NCI-H2107 (cell line): ENCODE measurements around the gene ITIH6.
A peak's percentile ranks its signal among the peaks of the same experiment; 100 is the strongest.
"Not testable (repeated sequence)": the region's sequence is repeated elsewhere in the genome, so short reads cannot be mapped to it uniquely, and the experiment has no call there.

Source experiments
- DNase-seq: peaks from one replicate; lab custom pipeline; 2025; lab: John Stamatoyannopoulos, UW

ITIH6 gene, protein sequence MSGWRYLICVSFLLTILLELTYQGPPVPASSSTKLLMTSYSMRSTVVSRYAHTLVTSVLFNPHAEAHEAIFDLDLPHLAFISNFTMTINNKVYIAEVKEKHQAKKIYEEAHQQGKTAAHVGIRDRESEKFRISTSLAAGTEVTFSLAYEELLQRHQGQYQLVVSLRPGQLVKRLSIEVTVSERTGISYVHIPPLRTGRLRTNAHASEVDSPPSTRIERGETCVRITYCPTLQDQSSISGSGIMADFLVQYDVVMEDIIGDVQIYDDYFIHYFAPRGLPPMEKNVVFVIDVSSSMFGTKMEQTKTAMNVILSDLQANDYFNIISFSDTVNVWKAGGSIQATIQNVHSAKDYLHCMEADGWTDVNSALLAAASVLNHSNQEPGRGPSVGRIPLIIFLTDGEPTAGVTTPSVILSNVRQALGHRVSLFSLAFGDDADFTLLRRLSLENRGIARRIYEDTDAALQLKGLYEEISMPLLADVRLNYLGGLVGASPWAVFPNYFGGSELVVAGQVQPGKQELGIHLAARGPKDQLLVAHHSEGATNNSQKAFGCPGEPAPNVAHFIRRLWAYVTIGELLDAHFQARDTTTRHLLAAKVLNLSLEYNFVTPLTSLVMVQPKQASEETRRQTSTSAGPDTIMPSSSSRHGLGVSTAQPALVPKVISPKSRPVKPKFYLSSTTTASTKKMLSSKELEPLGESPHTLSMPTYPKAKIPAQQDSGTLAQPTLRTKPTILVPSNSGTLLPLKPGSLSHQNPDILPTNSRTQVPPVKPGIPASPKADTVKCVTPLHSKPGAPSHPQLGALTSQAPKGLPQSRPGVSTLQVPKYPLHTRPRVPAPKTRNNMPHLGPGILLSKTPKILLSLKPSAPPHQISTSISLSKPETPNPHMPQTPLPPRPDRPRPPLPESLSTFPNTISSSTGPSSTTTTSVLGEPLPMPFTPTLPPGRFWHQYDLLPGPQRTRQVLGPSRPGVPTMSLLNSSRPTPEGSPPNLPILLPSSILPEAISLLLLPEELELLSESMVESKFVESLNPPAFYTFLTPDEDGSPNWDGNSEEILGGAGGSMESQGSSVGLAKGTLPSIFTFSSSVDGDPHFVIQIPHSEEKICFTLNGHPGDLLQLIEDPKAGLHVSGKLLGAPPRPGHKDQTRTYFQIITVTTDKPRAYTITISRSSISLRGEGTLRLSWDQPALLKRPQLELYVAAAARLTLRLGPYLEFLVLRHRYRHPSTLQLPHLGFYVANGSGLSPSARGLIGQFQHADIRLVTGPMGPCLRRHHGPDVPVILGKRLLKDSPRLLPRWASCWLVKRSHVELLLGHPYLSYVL

DNA sequence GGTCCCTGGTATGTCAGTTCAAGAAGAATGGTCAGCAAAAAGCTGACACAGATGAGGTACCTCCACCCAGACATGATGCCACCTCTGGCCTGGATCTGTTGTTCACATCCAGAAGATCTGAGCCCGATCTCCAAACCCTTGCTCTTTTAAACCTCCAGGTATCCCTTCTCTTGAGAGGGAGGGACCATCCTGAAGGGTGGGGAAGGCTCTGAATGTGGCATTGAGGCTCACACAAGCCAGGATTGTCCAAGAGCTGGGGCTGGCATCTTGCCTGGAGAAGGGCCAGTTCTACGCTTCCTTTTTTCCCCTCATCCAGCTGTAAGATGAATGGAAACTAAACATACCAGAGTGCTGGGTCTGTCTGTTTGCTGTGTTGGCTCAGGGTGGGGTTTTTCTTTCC lies at the start of gene ITIH6:
Gene ITIH6, minus strand, starts transcription at position 119 of the 400 bp plus-strand sequence. Its CDS starts 45 bp downstream, at position 74.
- no peak for DNase-seq

DNA sequence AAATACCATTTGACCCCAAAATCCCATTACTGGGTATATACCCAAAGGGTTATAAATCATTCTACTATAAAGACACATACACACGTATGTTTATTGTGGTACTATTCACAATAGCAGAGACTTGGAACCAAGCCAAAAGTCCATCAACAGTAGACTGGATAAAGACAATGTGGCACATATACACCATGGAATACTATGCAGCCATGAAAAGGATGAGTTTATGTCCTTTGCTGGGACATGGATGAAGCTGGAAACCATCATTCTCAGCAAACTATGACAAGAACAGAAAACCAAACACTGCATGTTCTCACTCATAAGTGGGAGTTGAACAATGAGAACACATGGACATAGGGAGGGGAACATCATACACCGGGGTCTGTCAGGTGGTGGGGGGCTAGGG lies 49.6 kb upstream of the ITIH6 start:
- not testable (repeated sequence) for DNase-seq

DNA sequence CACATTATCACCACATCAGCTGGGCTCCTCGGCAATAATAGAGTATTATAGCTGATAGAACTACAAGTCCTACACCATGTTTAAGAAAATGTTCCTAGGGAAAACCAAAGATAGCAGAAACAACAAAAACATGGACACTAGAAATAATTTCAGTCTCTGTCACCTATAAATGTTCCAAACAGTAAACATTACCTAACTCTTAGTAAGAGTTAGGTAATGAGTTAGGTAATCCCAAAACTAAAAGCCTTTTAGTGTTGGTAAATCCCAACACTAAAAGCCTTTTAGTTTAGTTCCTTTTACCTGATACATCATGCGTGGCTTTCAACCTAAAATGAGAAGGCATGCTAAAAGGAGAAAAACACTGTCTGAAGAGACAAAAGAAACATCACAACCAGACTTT lies 45.0 kb upstream of the ITIH6 start:
- DNase-seq, result no peak

DNA sequence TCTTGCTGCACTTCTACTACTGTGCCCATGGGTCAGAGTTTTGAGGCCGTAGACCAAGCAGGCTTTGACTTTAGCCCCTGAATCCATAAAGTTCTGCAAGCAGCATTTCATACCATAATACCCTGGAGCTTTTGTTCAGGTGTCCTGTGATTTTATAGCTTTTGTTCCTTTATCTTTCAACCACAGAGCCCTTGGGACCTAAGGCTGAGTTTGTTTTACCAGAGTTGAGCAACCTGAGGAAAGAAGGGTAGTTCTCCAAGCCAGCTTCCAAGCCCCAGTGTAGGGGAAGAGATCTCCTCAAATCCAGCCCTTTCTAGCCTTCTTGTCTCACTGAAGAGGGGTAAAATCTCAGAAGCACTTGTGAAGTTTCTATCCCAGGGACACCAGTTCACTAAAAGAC lies 44.6 kb upstream of the ITIH6 start:
- DNase-seq, result no peak

DNA sequence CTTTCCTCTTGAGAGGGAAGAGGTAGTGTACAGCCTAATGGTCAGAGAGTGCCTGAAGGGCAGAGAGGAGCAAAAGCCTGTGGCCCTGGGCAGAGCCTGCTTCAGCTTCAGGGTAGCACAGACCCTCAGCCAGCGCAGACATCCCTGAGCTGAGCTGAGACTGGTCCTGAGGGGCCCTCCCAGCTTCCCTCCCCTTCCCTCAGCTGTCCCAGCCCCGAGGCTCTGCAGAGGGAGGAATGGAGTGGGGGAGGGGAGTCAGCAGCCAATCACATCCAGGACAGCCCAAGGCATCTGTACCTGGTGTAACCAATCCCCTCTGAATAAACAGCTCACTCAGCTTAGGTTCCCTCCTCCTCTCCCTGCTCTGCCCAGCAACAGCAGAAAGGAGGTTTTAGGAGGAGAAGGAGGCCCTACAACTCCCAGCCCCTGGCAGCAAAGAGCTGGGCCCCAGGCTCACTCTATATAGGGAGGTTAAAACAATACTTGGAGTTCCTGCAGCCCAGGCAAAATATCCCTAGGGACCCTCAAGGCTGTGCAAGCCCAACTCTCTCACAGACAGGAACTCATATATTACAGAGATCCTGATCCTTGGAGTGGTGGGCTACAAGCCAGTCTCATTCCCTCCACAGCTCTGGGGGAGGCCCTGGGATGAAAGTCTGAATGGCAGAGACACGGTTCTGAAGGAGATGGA lies 43.3 kb upstream of the ITIH6 start:
- DNase-seq, result not testable (repeated sequence)

DNA sequence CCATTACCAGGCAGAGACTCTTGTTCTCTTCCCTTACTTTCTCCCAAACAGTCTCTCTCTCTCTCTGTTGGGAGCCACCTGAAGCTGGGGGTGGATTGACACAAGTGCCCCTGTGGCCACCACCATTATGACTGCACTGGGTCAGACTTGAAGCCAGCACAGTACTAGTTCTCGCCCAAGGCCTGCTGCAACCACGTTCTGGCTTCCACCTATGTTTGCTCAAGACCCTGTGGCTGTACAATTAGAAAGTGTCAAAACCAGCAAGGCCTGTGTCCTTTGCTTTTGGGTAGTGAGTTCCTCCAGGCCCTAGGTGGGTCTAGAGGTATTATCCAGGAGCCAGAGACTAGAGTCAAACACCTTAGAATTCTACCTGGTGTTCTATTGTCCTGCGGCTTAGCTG lies 40.5 kb upstream of the ITIH6 start:
- no peak for DNase-seq

DNA sequence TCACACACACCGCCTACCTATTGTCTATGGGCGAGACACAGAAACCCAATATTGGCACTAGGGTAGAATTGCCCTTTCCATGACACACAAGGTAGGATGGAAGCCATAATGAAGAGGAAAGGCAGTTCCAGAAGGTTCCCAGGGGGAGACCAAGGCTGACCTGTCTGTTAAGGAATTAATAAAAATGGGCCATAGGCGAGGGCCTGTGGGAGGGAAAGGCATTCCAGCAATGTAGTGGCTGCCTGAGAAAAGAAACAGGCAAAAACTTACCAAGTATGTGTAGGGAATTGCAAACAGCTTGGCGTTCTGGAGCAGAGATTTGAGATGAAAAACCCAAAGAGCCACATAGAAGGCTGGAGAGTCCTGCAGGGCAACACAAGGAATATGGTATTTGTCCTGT lies 28.5 kb upstream of the ITIH6 start:
- DNase-seq, result no peak

DNA sequence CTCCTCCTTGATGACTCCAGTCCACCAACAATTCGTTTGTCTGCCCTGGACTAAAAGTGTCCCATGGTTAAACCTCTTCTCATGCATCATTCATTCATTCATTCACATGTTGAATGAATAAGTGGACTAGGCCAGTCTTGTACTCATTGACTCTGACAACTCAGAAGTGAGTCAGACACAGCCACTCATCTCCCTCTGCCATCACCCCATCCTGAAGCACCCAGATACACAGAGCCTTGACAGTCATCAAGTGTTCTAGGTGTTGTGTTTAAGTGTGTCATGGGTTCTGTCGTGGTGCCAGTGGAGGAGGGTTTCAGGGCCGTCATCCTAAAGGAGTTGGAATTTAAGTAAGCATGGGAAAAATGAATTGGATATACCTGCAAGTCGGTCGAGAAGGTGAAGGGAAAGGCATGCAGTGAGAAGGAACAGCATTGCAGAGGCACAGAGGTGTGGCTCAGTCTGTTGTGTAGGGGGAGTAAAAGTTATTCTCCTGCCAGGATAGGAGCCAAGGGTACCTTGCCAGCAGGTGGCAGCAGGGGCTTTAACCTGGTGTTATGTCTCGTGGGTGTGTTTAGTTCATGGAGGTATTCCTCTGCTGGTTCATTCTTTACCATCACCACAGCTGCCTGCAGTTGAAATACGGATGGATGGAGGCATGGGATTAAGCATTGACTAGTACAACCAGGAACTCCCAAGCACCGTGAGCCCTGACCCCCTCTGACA lies 27.8 kb upstream of the ITIH6 start:
- DNase-seq, result no peak

DNA sequence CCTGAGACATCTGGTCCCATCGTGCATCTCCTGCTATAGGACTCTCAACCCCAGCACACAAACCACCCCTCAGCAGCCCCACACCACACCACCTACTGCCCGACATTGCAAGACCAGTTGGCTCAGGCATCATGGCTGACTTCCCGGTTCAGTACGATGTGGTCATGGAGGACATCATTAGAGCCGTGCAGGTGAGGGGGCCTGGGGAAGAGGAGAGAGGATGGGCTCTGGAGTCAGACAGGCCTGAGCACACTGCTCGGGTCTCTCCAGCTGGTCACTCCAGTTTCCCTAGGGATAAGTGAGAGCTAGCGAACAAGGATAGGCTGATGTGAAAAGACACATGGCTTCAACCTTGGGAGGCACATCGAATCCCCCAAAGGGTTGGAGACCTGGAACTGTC lies 26.7 kb upstream of the ITIH6 start:
- DNase-seq, result no peak

DNA sequence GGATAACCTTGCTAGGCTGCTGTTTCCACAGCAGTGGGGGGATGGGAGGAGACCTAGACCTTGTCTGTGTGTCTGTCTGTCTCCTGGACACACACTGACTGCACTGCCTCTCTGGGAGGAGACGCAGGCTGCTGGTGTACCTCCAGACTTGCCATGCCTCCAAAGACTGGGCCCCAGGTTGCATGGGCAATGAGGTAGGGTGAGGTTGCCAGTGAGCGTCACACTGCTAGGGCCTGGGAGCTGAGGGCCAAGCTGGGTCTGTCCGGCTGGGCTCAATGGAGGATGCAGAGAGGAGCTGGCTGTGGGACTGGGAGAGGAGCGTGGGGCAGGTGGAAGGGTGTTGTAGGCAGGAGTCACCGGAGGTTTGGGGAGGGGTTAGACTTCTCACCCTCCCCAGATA lies 26.1 kb upstream of the ITIH6 start:
- DNase-seq, result no peak

DNA sequence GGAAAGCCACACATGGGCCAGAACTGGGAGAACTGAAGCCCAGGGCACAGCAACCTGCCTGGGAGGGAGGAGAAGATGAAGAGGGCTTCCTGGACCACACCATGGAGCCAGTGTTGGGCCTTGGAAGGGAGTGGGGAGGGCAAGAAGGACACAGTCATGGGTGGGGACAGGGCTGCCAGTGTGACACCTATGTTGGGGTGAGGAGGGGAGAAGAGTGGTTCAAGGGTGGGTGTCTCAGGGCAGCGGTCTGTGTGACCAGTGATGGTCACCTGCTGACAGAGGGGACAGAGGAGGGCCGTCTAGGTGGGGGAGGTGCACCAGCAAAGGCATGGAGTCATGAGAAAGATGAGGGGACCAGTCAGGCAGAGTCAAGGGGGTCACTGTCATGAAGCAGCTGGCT lies 23.3 kb upstream of the ITIH6 start:
- no peak for DNase-seq

DNA sequence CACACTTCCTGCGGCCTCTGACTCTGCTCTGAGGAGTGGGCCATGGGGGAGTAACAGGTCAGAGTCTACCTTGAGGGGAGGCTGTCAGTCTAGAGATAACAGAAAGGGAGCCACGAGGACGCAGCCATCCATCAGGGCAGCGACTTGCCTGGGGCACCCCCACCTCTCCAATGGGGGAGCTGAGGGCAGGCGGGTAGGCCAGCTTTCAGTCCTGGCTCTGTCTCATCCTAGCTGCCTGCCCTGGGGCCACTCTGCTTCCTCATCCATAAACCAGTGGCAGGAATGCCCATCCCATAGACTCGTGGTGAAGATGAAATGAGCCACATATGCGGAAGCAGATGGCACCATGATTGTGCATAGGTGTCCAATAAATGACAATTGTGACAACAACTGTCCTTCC lies 22.7 kb upstream of the ITIH6 start:
- DNase-seq, result no peak

DNA sequence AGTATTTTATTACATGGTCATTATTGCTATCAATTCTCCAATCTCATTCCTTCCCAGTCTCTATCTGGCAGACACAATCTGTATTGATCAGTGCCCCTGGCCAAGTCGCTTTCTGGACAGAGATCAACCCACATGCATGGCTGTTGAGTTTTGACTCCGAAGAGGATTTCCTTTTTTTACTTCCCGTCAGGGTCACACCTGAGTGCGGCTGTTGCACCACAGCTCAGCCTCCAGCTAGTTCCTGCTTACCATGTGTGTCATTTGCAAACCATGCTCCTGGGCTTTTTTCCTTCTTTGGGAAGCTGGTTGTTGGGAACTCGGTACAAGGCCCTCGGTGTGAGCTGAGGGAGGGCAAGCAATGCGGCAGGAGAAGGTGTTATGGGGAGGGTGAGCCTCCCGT lies 21.1 kb upstream of the ITIH6 start:
- DNase-seq, result no peak

DNA sequence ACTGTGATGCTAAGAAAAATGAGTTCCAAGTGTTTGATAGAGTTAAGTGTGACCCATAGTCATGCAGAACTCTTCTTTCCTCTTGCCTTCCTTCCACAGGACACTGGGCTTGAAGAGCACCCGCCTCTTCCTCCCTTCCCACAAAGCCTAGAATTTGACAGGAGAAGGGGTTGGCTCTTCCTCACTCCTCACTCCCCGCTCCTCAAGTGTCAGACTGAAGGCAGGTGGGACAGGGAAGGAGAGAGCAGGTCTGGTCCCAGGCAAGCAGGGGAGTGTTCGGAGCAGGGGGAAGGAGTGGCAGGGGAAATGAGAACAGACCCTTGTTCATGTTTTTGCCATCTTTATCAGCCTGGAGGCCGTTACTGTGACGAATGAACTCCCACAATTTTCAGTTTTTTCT lies 20.2 kb upstream of the ITIH6 start:
- no peak for DNase-seq

DNA sequence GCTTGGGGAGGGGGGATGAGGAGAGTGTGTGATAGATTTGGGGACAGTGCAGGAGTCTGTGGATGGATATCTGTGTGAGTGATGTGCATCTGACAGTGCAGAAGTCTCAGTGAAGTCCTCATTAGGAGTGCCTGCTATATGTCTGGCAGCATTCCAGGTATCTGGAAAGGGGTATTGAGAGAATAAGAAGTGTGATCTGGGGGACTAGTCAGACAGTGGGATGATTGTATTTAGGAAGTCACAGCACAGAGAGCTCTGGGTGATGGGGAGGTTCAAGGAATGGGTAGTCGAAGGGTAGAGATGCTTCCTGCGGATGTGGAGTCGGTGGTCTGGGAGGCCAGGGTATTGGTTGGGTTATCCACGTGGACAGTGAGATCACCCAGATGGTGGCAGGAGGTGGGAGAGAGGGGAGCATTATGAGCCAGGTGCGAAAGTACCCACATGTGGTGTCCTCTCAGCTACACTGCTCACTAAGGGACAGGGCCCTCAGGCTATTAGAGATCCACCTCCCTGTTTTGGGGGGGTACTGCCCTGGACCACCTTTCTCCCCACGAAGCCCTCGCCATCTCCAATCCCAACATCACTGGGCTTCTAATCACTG lies 19.3 kb upstream of the ITIH6 start:
- DNase-seq, result no peak

DNA sequence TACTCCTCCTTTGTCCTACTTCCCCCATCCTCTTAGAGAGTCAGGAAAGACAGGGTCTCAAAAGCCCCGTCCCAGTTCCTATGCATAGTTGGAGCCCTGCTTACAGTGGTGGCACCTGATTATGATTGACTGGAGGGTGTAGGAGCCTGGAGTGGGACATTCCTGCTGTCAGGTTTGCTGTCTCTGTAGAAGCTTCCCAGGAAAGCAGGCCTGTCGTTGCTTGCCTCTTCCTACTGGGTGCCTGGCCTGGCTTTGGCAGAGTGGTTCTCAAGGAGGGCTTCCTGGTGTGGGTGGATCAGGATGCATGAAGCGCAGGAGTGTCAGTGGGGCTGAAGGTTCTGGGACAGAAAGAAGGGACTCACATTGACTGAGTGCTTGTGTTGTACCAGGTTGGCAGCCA lies 14.3 kb upstream of the ITIH6 start:
- DNase-seq, result no peak

DNA sequence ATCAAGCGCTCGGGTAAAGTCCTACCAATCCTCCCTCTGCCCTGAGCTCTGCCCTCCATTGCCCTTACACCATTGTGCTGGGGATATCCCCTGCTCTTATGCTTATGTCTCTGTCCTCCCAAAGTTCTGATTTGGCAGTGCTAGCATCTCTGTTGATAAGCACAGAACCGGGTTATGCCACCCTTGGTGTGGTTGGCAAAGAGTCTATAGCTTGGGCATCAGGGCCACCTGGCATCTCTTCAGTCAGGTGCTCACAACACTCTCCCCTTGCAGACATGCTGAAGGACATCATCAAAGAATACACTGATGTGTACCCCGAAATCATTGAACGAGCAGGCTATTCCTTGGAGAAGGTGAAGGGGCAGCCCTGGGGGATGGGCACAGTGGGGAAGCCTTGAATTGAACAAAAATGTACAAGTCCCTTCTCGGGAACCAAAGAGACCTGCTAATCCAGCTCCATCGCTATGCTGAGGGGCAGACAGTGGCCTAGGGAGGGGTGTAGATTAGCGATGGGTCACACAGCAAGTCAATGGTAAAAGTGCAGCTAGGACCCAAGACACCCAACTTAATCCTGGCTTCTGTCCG lies 13.3 kb upstream of the ITIH6 start:
- DNase-seq, result no peak

DNA sequence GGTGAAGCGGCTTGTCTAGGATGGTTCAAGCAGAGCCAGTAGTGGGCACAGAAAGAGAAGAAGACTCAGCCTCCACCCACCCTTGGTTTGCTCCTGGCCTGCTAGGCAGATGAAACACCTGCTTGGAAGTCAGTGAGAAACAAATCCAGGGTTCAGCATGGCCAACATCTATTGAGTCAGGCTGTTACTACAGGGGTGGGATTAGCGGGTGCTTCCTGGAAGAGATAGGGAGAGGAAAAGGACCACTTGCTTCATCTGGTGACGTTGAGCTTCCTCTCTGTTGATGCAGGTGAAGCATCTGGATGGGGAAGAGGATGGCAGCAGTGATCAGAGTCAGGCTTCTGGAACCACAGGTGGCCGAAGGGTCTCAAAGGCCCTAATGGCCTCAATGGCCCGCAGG lies 12.5 kb upstream of the ITIH6 start:
- no peak for DNase-seq

DNA sequence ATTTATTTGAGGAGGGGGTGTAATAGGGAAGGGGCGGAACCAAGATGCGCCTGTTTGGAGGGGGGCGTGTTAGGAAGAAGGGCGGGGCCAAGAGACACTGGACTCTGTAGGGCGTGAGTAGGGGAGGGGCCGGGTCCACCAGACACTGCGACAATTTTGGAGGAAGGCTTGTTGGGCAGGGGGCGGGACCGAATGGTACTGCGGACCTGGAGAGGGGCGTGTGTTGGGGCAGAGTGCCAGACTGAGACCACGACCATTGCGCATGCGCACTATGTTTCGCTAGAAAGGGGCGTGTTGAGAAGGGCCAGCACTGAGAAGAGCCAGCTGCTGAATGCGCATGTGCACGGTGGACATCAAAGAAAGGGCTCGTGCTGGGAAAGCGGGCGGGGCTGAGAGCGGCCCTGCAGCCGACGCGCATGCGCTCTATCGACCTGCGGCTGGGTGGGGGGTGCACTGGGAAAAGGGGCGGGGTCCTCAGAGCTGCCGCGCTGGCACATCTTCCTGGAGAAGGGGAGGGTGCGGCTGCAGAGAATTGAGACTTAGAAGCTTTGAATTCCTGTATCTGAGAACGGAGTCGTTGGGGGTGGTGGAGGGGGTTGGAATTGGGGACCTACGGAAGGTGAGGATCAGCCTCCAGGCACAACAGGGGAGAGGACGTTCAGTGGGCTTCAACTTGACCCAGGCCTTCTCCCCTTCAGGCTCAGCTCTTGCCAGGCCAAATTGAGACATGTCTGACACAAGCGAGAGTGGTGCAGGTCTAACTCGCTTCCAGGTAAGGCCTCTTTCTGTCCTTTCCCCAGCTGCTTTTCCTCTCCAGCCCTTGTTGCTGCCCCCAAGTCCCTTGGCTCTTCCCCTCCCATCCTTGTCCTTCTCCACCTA lies 10.8 kb upstream of the ITIH6 start:
- peak; percentile 95 for DNase-seq
